Measurements from ENCODE around the gene GCNT2.

- TF ChIP-seq CTCF (IDR thresholded peaks at IDR 0.05) (no peak), EP300 (IDR thresholded peaks at IDR 0.05) (no peak), POLR2A (IDR thresholded peaks at IDR 0.05) (no peak), POLR2AphosphoS5 (IDR thresholded peaks at IDR 0.05) (no peak)
Measured at GRCh38 chr6:10583509-10583901, 62.4 kb downstream of the GCNT2 start.

All from upper lobe of left lung (tissue), 4 donors.